GM23248 (cell line): ENCODE data around the gene PLCH1.

ENCODE experiments used
- EZH2 ChIP-seq: fragments of 200-600 bp; sonication (generic); IDR thresholded peaks from 2 replicates; pipeline ENCODE4 v1.6.1; 2018; ENCODE audit warnings: antibody characterized with exemption, mild to moderate bottlenecking; ENCODE audit not compliant: insufficient read depth, poor library complexity, severe bottlenecking
- EZH2phosphoT487 ChIP-seq: fragments of 200-600 bp; sonication (generic); IDR thresholded peaks from 2 replicates; pipeline ENCODE4 v1.6.1; 2018; ENCODE audit warnings: antibody characterized with exemption, moderate library complexity, mild to moderate bottlenecking, low read depth; ENCODE audit not compliant: insufficient read depth

- TF ChIP-seq EZH2: no peak
- no peak for TF ChIP-seq EZH2phosphoT487
These were observed 33.6 kb upstream of the PLCH1 start for GRCh38 chr3:155778462-155778861.
